Cardiac muscle cell (in vitro differentiated cells and primary cell): ENCODE results near the gene POLR1D. TPM values are rescaled to one million over a fixed set of nuclear protein-coding genes. Genes with fewer than 3 reads are reported as not detected.

Experiments
- DNase-seq, 2 donors: peaks; one replicate each; pipeline versions ENCODE4 v3.0.0 to v3.0.0-alpha.2; 2010 to 2017; ENCODE audit warnings: low read depth in 1 of 2, low spot score in 1 of 2
- H3K27ac ChIP-seq: fragments of 200-600 bp; sonication (generic); 2 replicates; pipeline ENCODE4 v1.5.1; 2016
- H3K27me3 ChIP-seq: fragments of 200-600 bp; sonication (generic); 2 replicates; pipeline ENCODE4 v1.6.0; 2016; ENCODE audit warnings: control low read depth
- H3K36me3 ChIP-seq: fragments of 200-600 bp; sonication (generic); 2 replicates; pipeline ENCODE4 v1.5.1; 2016; ENCODE audit warnings: control low read depth
- H3K4me1 ChIP-seq: fragments of 200-600 bp; sonication (generic); 2 replicates; pipeline ENCODE4 v1.8.1; 2017; ENCODE audit warnings: low read depth, mild to moderate bottlenecking, mixed run types
- H3K4me3 ChIP-seq: fragments of 200-600 bp; sonication (generic); 2 replicates; pipeline ENCODE4 v1.5.1; 2016; ENCODE audit warnings: mild to moderate bottlenecking
- H3K9me3 ChIP-seq: fragments of 200-600 bp; sonication (generic); 2 replicates; pipeline ENCODE4 v1.5.1; 2017; ENCODE audit warnings: low read depth, mild to moderate bottlenecking, control low read depth
- polyA plus RNA-seq: library from polyadenylated mRNA; unstranded; fragments of >200 nt; fragmentation: Nextera tagmentation; extraction: Ambion mirVana; gene quantifications from 2 replicates; pipeline ENCODE4 v1.2.1, GENCODE V29; 2016
- total RNA-seq: library from RNA; depleted of rRNA; stranded (reverse); fragments of >200 nt; gene quantifications from 2 replicates; pipeline ENCODE4 v1.2.3, GENCODE V29; 2016
- TF ChIP-seq, protein P1 (sequence below): IDR thresholded peaks from 2 replicates; pipeline ENCODE4 v1.5.1; 2012; ENCODE audit warnings: low read depth, mild to moderate bottlenecking, low read length

Gene POLR1D
- total and polyA plus RNA-seq, 2 experiments from 2014 or later, result 101 to 116 TPM

DNA sequence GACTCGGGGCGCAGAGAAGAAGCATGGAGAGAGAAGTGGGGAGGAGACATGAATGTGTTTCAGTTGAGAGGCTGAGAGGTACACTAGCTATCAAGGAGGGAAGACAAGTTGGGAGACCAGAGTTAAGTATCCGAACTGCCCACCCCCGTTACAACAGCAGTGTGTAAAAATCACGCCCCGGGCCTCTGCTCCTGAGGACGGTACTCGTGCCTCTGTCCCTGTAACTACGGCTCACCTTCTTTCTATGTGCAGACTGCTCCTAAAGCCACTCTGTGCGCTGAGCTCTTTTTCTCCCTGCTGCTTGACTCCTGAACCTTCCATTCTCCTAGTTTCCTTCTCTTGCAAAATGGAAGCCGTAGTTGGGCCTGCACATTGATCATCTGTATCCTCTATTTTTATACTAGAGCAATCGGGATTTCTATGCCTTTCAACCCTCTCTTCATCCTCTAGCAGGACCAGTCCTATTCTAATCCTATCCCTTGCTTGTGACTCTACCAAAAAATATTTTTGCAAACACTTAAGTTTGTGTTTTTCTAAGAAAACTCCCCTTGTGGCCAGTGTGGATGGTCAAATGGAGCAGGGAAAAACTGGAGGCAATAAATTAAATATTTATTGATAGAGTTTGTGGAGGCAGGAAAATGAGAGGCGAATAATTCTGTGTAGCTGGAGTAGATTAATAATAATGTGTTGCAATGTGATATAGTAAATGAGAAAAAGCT is 569 bp downstream of the POLR1D start:
- H3K4me1 ChIP-seq, result peaks cover 23% of the 10 kb centered on the region
- H3K27ac ChIP-seq, result peak overlapping the region; percentile 78
- H3K36me3 ChIP-seq, result peaks cover 6% of the 10 kb centered on the region
- peak overlapping the region; percentile 53 for H3K4me3 ChIP-seq
- no peaks in the 10 kb centered on the region for H3K27me3 ChIP-seq
- TF ChIP-seq, protein P1, sequence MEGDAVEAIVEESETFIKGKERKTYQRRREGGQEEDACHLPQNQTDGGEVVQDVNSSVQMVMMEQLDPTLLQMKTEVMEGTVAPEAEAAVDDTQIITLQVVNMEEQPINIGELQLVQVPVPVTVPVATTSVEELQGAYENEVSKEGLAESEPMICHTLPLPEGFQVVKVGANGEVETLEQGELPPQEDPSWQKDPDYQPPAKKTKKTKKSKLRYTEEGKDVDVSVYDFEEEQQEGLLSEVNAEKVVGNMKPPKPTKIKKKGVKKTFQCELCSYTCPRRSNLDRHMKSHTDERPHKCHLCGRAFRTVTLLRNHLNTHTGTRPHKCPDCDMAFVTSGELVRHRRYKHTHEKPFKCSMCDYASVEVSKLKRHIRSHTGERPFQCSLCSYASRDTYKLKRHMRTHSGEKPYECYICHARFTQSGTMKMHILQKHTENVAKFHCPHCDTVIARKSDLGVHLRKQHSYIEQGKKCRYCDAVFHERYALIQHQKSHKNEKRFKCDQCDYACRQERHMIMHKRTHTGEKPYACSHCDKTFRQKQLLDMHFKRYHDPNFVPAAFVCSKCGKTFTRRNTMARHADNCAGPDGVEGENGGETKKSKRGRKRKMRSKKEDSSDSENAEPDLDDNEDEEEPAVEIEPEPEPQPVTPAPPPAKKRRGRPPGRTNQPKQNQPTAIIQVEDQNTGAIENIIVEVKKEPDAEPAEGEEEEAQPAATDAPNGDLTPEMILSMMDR, result peak; percentile 31
- no peaks in the 10 kb centered on the region for H3K9me3 ChIP-seq
- DNase-seq, result peak in 1 of 2 donors; percentile 50

GRCh38 chr13:27622881-27623280 is 1.2 kb downstream of the POLR1D start:
- DNase-seq, result no peak
- Histone ChIP-seq H3K4me1 (peaks cover 22% of the 10 kb centered on the region), H3K4me3 (peak overlapping the region; percentile 53), H3K9me3 (no peaks in the 10 kb centered on the region), H3K36me3 (peaks cover 6% of the 10 kb centered on the region), H3K27me3 (no peaks in the 10 kb centered on the region), H3K27ac (no peak overlapping the region)
- TF ChIP-seq, protein P1, result no peak

DNA sequence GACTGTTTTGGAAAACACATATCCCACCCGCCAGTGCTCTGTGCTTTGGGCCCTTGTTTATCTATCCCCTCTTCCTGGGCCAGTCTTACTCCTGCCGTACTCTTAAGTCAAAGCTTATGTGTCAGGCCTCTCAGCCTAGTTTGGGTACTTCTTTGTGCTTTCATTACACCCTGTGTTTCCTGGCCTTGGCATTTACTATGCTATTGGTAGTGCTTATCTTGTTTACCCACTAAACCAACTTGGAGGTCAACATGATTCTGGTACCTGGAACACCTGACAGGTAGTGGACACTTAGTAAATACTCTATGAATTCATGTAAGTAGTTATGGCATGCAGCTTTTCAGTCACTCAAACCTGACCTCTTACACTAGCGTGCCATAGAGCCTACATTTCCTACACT is 2.4 kb downstream of the POLR1D start:
- no peak for DNase-seq
- peaks cover 10% of the 10 kb centered on the region for H3K4me1 ChIP-seq
- no peak overlapping the region for H3K4me3 ChIP-seq
- no peaks in the 10 kb centered on the region for H3K9me3 ChIP-seq
- no peak overlapping the region for H3K27ac ChIP-seq
- TF ChIP-seq, protein P1, result no peak
- no peaks in the 10 kb centered on the region for H3K27me3 ChIP-seq
- peaks cover 6% of the 10 kb centered on the region for H3K36me3 ChIP-seq

DNA sequence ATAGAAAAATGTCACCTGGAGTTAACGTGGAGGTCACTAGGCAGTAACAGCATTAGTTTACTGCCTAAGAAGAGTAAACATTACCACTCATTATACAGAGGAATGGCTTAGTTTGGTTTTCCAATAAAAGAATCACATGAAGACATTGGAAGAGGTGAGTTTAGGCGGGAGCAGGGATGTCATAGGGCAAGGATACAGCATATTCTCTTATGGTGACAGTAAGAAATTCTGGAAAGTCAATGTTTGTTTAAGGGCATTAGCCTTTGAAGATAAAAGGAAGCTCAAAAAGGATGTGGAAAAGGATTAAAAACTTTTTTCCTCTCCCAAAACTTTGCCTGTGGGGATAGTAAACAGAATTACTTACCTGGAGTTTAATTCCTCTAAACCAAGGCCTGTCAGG is 4.1 kb downstream of the POLR1D start:
- TF ChIP-seq, protein P1, result no peak
- DNase-seq, result no peak
- Histone ChIP-seq H3K9me3 (no peaks in the 10 kb centered on the region), H3K27ac (no peak overlapping the region), H3K27me3 (no peaks in the 10 kb centered on the region), H3K4me1 (peaks cover 7% of the 10 kb centered on the region), H3K4me3 (no peak overlapping the region), H3K36me3 (peaks cover 6% of the 10 kb centered on the region)

DNA sequence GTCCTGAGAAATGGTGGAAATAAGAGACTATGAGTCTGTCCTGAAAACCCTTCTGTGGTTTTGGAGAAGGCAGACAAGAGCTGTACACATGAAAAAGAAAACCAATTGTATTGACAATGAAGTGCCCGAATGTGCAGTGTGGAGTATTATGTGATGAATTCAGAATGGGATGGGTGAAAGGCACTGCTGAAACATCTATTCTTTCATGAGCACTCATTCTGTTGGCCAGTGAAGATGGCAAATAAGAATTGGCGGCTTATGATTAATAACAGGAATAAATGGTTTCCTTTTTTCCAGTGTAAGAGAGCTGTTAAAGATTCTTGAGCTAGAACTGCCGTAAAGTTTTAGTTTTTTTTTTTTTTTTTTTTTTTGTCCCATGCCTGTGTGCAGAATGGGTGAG is 5.7 kb downstream of the POLR1D start:
- peaks cover 6% of the 10 kb centered on the region for H3K4me1 ChIP-seq
- DNase-seq, result no peak
- no peak overlapping the region for H3K27ac ChIP-seq
- TF ChIP-seq, protein P1, result no peak
- peaks cover 6% of the 10 kb centered on the region for H3K36me3 ChIP-seq
- H3K27me3 ChIP-seq, result no peaks in the 10 kb centered on the region
- H3K9me3 ChIP-seq, result no peaks in the 10 kb centered on the region
- no peak overlapping the region for H3K4me3 ChIP-seq
